Choroid plexus epithelial cell (primary cell): ENCODE results near the gene NPTXR.

Experiments
- DNase-seq: peaks from one replicate; pipeline ENCODE4 v3.0.0-alpha.2; 2010; ENCODE audit warnings: low read depth
- H3K4me3 ChIP-seq: 2 replicates; pipeline ENCODE4 v1.5.1; 2011; ENCODE audit warnings: low read depth, mild to moderate bottlenecking, control low read depth, low read length, moderate library complexity
- TF ChIP-seq, protein P1 (sequence below): conservative IDR thresholded peaks from 2 replicates; pipeline ENCODE4 v1.5.1; 2011; ENCODE audit warnings: low read depth, mild to moderate bottlenecking, control low read depth, inconsistent platforms, low read length, moderate library complexity

The NPTXR gene

DNA sequence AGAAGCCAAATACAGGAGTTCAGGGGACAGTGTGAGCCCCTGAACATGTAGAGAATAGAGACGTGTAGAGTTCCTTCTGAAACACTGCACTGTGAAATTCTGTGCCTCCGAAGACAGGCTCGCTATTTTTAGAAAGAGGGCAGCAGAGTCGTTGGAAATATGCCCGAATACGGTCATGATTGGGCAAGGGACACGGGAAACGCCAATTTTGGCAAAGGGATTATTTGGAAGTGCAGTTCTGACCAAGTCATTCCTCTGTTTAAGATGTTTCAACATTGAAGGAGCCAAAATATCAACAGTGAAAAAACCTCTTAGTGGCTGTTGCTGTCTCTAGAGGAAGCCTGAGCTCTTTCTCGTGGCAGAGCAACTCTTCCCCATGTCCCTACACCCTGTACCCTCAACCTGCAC, 37.6 kb upstream of the NPTXR start:
- TF ChIP-seq, protein P1, sequence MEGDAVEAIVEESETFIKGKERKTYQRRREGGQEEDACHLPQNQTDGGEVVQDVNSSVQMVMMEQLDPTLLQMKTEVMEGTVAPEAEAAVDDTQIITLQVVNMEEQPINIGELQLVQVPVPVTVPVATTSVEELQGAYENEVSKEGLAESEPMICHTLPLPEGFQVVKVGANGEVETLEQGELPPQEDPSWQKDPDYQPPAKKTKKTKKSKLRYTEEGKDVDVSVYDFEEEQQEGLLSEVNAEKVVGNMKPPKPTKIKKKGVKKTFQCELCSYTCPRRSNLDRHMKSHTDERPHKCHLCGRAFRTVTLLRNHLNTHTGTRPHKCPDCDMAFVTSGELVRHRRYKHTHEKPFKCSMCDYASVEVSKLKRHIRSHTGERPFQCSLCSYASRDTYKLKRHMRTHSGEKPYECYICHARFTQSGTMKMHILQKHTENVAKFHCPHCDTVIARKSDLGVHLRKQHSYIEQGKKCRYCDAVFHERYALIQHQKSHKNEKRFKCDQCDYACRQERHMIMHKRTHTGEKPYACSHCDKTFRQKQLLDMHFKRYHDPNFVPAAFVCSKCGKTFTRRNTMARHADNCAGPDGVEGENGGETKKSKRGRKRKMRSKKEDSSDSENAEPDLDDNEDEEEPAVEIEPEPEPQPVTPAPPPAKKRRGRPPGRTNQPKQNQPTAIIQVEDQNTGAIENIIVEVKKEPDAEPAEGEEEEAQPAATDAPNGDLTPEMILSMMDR = no peak
- no peak overlapping the region for H3K4me3 ChIP-seq

DNA sequence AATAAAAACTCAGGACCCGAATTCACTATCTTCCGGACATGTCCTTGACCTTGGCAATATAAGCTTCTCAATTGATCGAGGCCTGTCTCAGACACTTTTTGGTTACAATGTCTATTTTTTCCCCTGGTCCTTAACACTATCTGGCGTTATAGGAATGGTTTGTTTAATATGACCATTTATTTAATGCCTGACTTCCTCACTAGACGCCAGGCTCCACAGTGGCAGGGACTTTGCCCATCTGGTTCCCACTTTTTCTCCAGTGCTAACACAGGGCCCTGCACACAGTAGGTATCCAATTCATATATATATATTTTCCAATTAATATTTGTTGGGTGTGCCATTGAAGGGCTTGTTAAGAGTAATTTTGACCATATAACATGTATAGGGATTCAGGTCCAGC, 36.1 kb upstream of the NPTXR start:
- TF ChIP-seq, protein P1 = no peak
- DNase-seq = no peak
- H3K4me3 ChIP-seq = no peak overlapping the region

More for the DNA sequence above, 37.6 kb upstream of the NPTXR start:
- DNase-seq = peak; percentile 58

- no peak for DNase-seq
- H3K4me3 ChIP-seq = no peak overlapping the region
- TF ChIP-seq, protein P1 = no peak
These were observed 35.4 kb upstream of the NPTXR start for GRCh38 chr22:38879108-38879729.

GRCh38 chr22:38878001-38878400, 34.2 kb upstream of the NPTXR start:
- no peak overlapping the region for H3K4me3 ChIP-seq
- TF ChIP-seq, protein P1 = no peak
- DNase-seq = no peak

- DNase-seq = no peak
- H3K4me3 ChIP-seq = no peak overlapping the region
- TF ChIP-seq, protein P1 = no peak
These were observed 30.8 kb upstream of the NPTXR start for GRCh38 chr22:38874529-38875222.

- DNase-seq = no peak
- TF ChIP-seq, protein P1 = no peak
- no peak overlapping the region for H3K4me3 ChIP-seq
These were observed 29.9 kb upstream of the NPTXR start for GRCh38 chr22:38873469-38874411.
